ENCODE data around the gene C1orf159. TPM values are rescaled to one million over a fixed set of nuclear protein-coding genes. Genes with fewer than 3 reads are reported as not detected.
A peak's percentile ranks its signal among the peaks of the same experiment; 100 is the strongest.

Gene C1orf159
- total and polyA plus RNA-seq, 4 donors: 3.9 to 7.0 (median 4.7) TPM

DNA sequence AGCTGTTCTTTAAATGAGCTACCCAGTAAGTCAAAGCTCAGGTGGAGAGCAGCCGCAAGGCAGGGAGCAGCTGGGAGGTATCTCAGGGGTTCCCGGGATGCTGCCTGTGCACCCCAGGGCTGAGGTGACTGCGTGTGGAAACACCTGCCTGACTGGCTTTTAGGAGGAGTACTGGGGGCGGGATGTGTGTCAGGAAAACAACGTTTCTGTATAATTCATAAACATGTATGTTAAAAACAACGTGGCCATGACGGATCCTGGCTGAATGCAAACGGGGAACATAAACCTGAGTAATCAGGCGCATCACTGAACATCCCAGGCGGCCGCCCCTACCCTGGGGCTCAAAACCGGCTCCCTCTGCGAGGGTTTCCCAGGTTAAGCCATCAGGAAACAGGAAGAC is 1.5 kb downstream of the C1orf159 start:
- peaks cover 5 to 10% (median 6%) of the 10 kb centered on the region in 4 donors for H3K4me1 ChIP-seq (ENCODE audit: control insufficient read depth in 4 of 4, insufficient read depth in 4 of 4, low read length in 3 of 4)
- no peak overlapping the region for H3K4me3 ChIP-seq (ENCODE audit: low read depth in 1 of 3, low read length in 3 of 3)
- H3K27me3 ChIP-seq (ENCODE audit: control insufficient read depth in 4 of 4, insufficient read depth in 4 of 4, low read length in 3 of 4): no peaks in the 10 kb centered on the region
- TF ChIP-seq TAF1 (conservative IDR thresholded peaks at IDR 0.05) (no peak), SP1 (IDR thresholded peaks at IDR 0.05) (no peak), HNF4G (IDR thresholded peaks at IDR 0.05) (no peak), YY1 (IDR thresholded peaks at IDR 0.05) (no peak), FOXA1 (IDR thresholded peaks at IDR 0.05) (no peak), FOXA2 (IDR thresholded peaks at IDR 0.05) (no peak), RAD21 (IDR thresholded peaks at IDR 0.05) (no peak)
- TF ChIP-seq, protein P1, sequence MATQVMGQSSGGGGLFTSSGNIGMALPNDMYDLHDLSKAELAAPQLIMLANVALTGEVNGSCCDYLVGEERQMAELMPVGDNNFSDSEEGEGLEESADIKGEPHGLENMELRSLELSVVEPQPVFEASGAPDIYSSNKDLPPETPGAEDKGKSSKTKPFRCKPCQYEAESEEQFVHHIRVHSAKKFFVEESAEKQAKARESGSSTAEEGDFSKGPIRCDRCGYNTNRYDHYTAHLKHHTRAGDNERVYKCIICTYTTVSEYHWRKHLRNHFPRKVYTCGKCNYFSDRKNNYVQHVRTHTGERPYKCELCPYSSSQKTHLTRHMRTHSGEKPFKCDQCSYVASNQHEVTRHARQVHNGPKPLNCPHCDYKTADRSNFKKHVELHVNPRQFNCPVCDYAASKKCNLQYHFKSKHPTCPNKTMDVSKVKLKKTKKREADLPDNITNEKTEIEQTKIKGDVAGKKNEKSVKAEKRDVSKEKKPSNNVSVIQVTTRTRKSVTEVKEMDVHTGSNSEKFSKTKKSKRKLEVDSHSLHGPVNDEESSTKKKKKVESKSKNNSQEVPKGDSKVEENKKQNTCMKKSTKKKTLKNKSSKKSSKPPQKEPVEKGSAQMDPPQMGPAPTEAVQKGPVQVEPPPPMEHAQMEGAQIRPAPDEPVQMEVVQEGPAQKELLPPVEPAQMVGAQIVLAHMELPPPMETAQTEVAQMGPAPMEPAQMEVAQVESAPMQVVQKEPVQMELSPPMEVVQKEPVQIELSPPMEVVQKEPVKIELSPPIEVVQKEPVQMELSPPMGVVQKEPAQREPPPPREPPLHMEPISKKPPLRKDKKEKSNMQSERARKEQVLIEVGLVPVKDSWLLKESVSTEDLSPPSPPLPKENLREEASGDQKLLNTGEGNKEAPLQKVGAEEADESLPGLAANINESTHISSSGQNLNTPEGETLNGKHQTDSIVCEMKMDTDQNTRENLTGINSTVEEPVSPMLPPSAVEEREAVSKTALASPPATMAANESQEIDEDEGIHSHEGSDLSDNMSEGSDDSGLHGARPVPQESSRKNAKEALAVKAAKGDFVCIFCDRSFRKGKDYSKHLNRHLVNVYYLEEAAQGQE (IDR thresholded peaks at IDR 0.05): no peak
- TF ChIP-seq, protein P2, sequence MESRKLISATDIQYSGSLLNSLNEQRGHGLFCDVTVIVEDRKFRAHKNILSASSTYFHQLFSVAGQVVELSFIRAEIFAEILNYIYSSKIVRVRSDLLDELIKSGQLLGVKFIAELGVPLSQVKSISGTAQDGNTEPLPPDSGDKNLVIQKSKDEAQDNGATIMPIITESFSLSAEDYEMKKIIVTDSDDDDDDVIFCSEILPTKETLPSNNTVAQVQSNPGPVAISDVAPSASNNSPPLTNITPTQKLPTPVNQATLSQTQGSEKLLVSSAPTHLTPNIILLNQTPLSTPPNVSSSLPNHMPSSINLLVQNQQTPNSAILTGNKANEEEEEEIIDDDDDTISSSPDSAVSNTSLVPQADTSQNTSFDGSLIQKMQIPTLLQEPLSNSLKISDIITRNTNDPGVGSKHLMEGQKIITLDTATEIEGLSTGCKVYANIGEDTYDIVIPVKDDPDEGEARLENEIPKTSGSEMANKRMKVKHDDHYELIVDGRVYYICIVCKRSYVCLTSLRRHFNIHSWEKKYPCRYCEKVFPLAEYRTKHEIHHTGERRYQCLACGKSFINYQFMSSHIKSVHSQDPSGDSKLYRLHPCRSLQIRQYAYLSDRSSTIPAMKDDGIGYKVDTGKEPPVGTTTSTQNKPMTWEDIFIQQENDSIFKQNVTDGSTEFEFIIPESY (IDR thresholded peaks at IDR 0.05): no peak
- TF ChIP-seq, protein P3, sequence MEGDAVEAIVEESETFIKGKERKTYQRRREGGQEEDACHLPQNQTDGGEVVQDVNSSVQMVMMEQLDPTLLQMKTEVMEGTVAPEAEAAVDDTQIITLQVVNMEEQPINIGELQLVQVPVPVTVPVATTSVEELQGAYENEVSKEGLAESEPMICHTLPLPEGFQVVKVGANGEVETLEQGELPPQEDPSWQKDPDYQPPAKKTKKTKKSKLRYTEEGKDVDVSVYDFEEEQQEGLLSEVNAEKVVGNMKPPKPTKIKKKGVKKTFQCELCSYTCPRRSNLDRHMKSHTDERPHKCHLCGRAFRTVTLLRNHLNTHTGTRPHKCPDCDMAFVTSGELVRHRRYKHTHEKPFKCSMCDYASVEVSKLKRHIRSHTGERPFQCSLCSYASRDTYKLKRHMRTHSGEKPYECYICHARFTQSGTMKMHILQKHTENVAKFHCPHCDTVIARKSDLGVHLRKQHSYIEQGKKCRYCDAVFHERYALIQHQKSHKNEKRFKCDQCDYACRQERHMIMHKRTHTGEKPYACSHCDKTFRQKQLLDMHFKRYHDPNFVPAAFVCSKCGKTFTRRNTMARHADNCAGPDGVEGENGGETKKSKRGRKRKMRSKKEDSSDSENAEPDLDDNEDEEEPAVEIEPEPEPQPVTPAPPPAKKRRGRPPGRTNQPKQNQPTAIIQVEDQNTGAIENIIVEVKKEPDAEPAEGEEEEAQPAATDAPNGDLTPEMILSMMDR (IDR thresholded peaks at IDR 0.05; ENCODE audit: low read depth, low read length, missing input control): no peak
- no peak overlapping the region for H3K9ac ChIP-seq (ENCODE audit: low read depth in 1 of 2, low read length in 2 of 2)
- 94% methylated on average over 13 of the region's 13 CpGs for WGBS
- no peak overlapping the region for H3K27ac ChIP-seq (ENCODE audit: low read depth in 1 of 2, low read length in 2 of 2)
- H3K9me3 ChIP-seq (ENCODE audit: control insufficient read depth in 4 of 4, low read length in 3 of 4): peaks cover 0 to 4% (median 0%) of the 10 kb centered on the region in 4 donors
- peak; percentile 32 for DNase-seq (ENCODE audit: low spot score)
- peaks cover 0 to 4% (median 0%) of the 10 kb centered on the region in 4 donors for H3K36me3 ChIP-seq (ENCODE audit: control insufficient read depth in 4 of 4, insufficient read depth in 3 of 4, low read depth in 1 of 4, low read length in 3 of 4)

DNA sequence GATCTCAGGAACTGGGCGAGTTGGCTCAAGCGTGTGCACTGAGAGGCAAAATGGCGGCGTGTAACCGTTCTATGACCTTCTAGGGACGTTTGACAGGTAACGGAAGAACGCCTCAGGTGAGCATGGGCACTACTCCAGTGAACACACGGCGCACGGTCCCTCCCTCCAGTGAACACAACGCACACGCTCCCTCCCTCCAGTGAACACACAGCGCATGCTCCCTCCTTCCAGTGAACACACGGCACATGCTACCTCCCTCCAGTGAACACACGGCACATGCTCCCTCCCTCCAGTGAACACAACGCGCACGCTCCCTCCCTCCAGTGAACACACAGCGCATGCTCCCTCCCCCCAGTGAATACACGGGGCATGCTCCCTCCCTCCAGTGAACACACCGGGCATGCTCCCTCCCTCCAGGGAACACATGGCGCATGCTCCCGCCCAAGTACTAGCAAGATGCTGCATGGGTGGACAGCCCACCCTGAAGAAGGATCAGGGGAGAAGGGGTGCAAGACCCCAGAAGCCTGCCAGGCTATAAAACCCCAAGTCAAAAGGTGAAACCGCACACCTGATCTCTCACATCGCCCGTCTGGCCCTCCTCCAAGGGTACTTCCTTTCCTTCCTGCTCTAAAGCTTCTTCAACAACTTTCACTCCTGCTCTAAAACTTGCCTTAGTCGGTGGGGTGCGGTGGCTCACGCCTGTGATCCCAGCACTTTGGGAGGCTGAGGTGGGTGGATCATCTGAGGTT is 3.5 kb downstream of the C1orf159 start:
- H3K4me1 ChIP-seq (ENCODE audit: control insufficient read depth in 4 of 4, insufficient read depth in 4 of 4, low read length in 3 of 4): peaks cover 5 to 10% (median 6%) of the 10 kb centered on the region in 4 donors
- no peak overlapping the region for H3K9ac ChIP-seq (ENCODE audit: low read depth in 1 of 2, low read length in 2 of 2)
- no peaks in the 10 kb centered on the region for H3K27me3 ChIP-seq (ENCODE audit: control insufficient read depth in 4 of 4, insufficient read depth in 4 of 4, low read length in 3 of 4)
- no peak for DNase-seq (ENCODE audit: low spot score)
- peaks cover 0 to 4% (median 0%) of the 10 kb centered on the region in 4 donors for H3K36me3 ChIP-seq (ENCODE audit: control insufficient read depth in 4 of 4, insufficient read depth in 3 of 4, low read depth in 1 of 4, low read length in 3 of 4)
- H3K4me3 ChIP-seq (ENCODE audit: low read depth in 1 of 3, low read length in 3 of 3): no peak overlapping the region
- no peak overlapping the region for H3K27ac ChIP-seq (ENCODE audit: low read depth in 1 of 2, low read length in 2 of 2)
- 94% methylated on average over 30 of the region's 30 CpGs for WGBS
- H3K9me3 ChIP-seq (ENCODE audit: control insufficient read depth in 4 of 4, low read length in 3 of 4): peaks cover 0 to 4% (median 0%) of the 10 kb centered on the region in 4 donors
- TF ChIP-seq GABPA (IDR thresholded peaks at IDR 0.05 in 1 of 2, conservative IDR thresholded peaks at IDR 0.05 in 1 of 2) (no peak), SP1 (IDR thresholded peaks at IDR 0.05) (no peak), EGR1 (IDR thresholded peaks at IDR 0.05; ENCODE audit: low read depth in 2 of 2) (no peak), FOXA1 (IDR thresholded peaks at IDR 0.05) (no peak), RAD21 (IDR thresholded peaks at IDR 0.05) (no peak), JUND (IDR thresholded peaks at IDR 0.05) (no peak), RXRA (IDR thresholded peaks at IDR 0.05) (no peak), FOXA2 (IDR thresholded peaks at IDR 0.05) (no peak)
- TF ChIP-seq, protein P1 (IDR thresholded peaks at IDR 0.05): no peak
- TF ChIP-seq, protein P2 (IDR thresholded peaks at IDR 0.05): no peak
- TF ChIP-seq, protein P3 (IDR thresholded peaks at IDR 0.05; ENCODE audit: low read depth, low read length, missing input control): no peak

Measured in liver (tissue), 9 donors.